GF-D8 (cell line): Measurements from ENCODE around the gene TSPYL2.

Experiments used
- DNase-seq: peaks from one replicate; lab custom pipeline; 2025; lab: John Stamatoyannopoulos, UW

TSPYL2 gene

GRCh38 chrX:53080628-53081580, 1.3 kb upstream of the TSPYL2 start:
- no peak for DNase-seq

GRCh38 chrX:53082773-53083616, 828 bp downstream of the TSPYL2 start:
- DNase-seq, result no peak

GRCh38 chrX:53084043-53084570, 1.9 kb downstream of the TSPYL2 start:
- no peak for DNase-seq

GRCh38 chrX:53084863-53085262, 2.7 kb downstream of the TSPYL2 start:
- no peak for DNase-seq

GRCh38 chrX:53085661-53086229, 3.6 kb downstream of the TSPYL2 start:
- no peak for DNase-seq

- DNase-seq, result no peak
Measured at GRCh38 chrX:53086464-53086863, 4.3 kb downstream of the TSPYL2 start.

GRCh38 chrX:53087388-53087831, 5.2 kb downstream of the TSPYL2 start:
- DNase-seq, result no peak

GRCh38 chrX:53088136-53088974, 6.2 kb downstream of the TSPYL2 start:
- DNase-seq, result no peak

GRCh38 chrX:53089224-53089842, 7.2 kb downstream of the TSPYL2 start:
- DNase-seq, result no peak

- no peak for DNase-seq
Measured at GRCh38 chrX:53089925-53090324, 7.8 kb downstream of the TSPYL2 start.

- no peak for DNase-seq
Measured at GRCh38 chrX:53091354-53091753, 9.2 kb downstream of the TSPYL2 start.

GRCh38 chrX:53093177-53093655, 11.0 kb downstream of the TSPYL2 start:
- peak; percentile 18 for DNase-seq

- peak; percentile 79 for DNase-seq
Measured at GRCh38 chrX:53093748-53094581, 11.8 kb downstream of the TSPYL2 start, which contains the start of gene KANTR. Gene KANTR (plus strand): TSS chrX:53094142. CDS start chrX:53124273, 30,131 bp downstream.

GRCh38 chrX:53094582-53094905, 12.4 kb downstream of the TSPYL2 start:
- no peak for DNase-seq

- no peak for DNase-seq
Measured at GRCh38 chrX:53095796-53096195, 13.6 kb downstream of the TSPYL2 start.

- no peak for DNase-seq
Measured at GRCh38 chrX:53114864-53115549, 32.8 kb downstream of the TSPYL2 start.

GRCh38 chrX:53115550-53115874, 33.3 kb downstream of the TSPYL2 start:
- no peak for DNase-seq

- no peak for DNase-seq
Measured at GRCh38 chrX:53116101-53116500, 33.9 kb downstream of the TSPYL2 start.

- no peak for DNase-seq
Measured at GRCh38 chrX:53122013-53122412, 39.8 kb downstream of the TSPYL2 start.
